Measurements from ENCODE around the gene ZNF534.
"Not testable (repeated sequence)": the region's sequence is repeated elsewhere in the genome, so short reads cannot be mapped to it uniquely, and the experiment has no call there.

Gene ZNF534

GRCh38 chr19:52498571-52498970 is 69.6 kb downstream of the ZNF534 start:
- Histone ChIP-seq H3K27ac (ENCODE audit: low read depth, low read length) (no peak overlapping the region), H3K9ac (ENCODE audit: low read depth in 1 of 2, low read length in 2 of 2) (no peak overlapping the region), H3K9me3 (ENCODE audit: control insufficient read depth in 1 of 2, low read length in 2 of 2) (peaks cover 9 to 18% of the 10 kb centered on the region in 2 donors), H3K4me3 (ENCODE audit: low read depth in 1 of 2, low read length in 2 of 2) (no peak overlapping the region), H3K4me1 (ENCODE audit: control insufficient read depth in 1 of 2, insufficient read depth in 2 of 2, low read length in 2 of 2) (no peaks in the 10 kb centered on the region), H3K27me3 (ENCODE audit: control insufficient read depth in 1 of 2, insufficient read depth in 2 of 2, low read length in 2 of 2) (no peaks in the 10 kb centered on the region), H3K36me3 (ENCODE audit: control insufficient read depth in 1 of 2, insufficient read depth in 2 of 2, low read length in 2 of 2) (peaks cover 0 to 6% of the 10 kb centered on the region in 2 donors)

- H3K27ac ChIP-seq (ENCODE audit: low read depth, low read length); H3K9ac ChIP-seq (ENCODE audit: low read depth in 1 of 2, low read length in 2 of 2); H3K4me3 ChIP-seq (ENCODE audit: low read depth in 1 of 2, low read length in 2 of 2); H3K27me3 ChIP-seq (ENCODE audit: control insufficient read depth in 1 of 2, insufficient read depth in 2 of 2, low read length in 2 of 2); H3K36me3 ChIP-seq (ENCODE audit: control insufficient read depth in 1 of 2, insufficient read depth in 2 of 2, low read length in 2 of 2); H3K4me1 ChIP-seq (ENCODE audit: control insufficient read depth in 1 of 2, insufficient read depth in 2 of 2, low read length in 2 of 2): not testable (repeated sequence)
- peaks cover 9 to 18% of the 10 kb centered on the region in 2 donors for H3K9me3 ChIP-seq (ENCODE audit: control insufficient read depth in 1 of 2, low read length in 2 of 2)
Measured at GRCh38 chr19:52500474-52500873, 71.5 kb downstream of the ZNF534 start.

- not testable (repeated sequence) for H3K27ac ChIP-seq (ENCODE audit: low read depth, low read length); H3K36me3 ChIP-seq (ENCODE audit: control insufficient read depth in 1 of 2, insufficient read depth in 2 of 2, low read length in 2 of 2); H3K9ac ChIP-seq (ENCODE audit: low read depth in 1 of 2, low read length in 2 of 2); H3K4me3 ChIP-seq (ENCODE audit: low read depth in 1 of 2, low read length in 2 of 2); H3K27me3 ChIP-seq (ENCODE audit: control insufficient read depth in 1 of 2, insufficient read depth in 2 of 2, low read length in 2 of 2); H3K4me1 ChIP-seq (ENCODE audit: control insufficient read depth in 1 of 2, insufficient read depth in 2 of 2, low read length in 2 of 2)
- peaks cover 14 to 23% of the 10 kb centered on the region in 2 donors for H3K9me3 ChIP-seq (ENCODE audit: control insufficient read depth in 1 of 2, low read length in 2 of 2)
Measured at GRCh38 chr19:52500991-52501390, 72.0 kb downstream of the ZNF534 start.
